ENCODE data around the gene NIFK. TPM values are rescaled to one million over a fixed set of nuclear protein-coding genes. Genes with fewer than 3 reads are reported as not detected.

Gene NIFK
- total and polyA plus RNA-seq, 3 donors from 2014 or later = 33.4 to 59.2 (median 51.5) TPM

GRCh38 chr2:121698318-121698930 is 38.3 kb downstream of the NIFK start:
- no peak for TF ChIP-seq CTCF (IDR thresholded peaks at IDR 0.05)
- no peak for TF ChIP-seq POLR2A (IDR thresholded peaks at IDR 0.05)
- no peaks in the 10 kb centered on the region for H3K27me3 ChIP-seq
- intact Hi-C loops (cut with DNase I; ENCODE audit: low total_unique reads) = no loop called here
- no peaks in the 10 kb centered on the region for H3K9me3 ChIP-seq
- H3K36me3 ChIP-seq (ENCODE audit: low read depth, missing control alignments) = no peaks in the 10 kb centered on the region
- 87 to 89% methylated on average over 10 to 11 of the region's 11 CpGs for WGBS, 2 donors
- peaks cover 12% of the 10 kb centered on the region for H3K4me1 ChIP-seq
- no peak overlapping the region for H3K27ac ChIP-seq
- H3K4me3 ChIP-seq = no peak overlapping the region
- DNase-seq = no peak

- Histone ChIP-seq H3K36me3 (ENCODE audit: low read depth, missing control alignments) (no peaks in the 10 kb centered on the region), H3K4me3 (no peak overlapping the region), H3K4me1 (peaks cover 12% of the 10 kb centered on the region), H3K27me3 (no peaks in the 10 kb centered on the region), H3K9me3 (no peaks in the 10 kb centered on the region), H3K27ac (no peak overlapping the region)
- TF ChIP-seq POLR2A (IDR thresholded peaks at IDR 0.05) (no peak), CTCF (IDR thresholded peaks at IDR 0.05) (no peak)
- no peak for DNase-seq
- 40 to 58% methylated on average over 4 of the region's 4 CpGs for WGBS, 2 donors
- intact Hi-C loops (cut with DNase I; ENCODE audit: low total_unique reads) = no loop called here
Measured at GRCh38 chr2:121697108-121697631, 39.5 kb downstream of the NIFK start.

- no peaks in the 10 kb centered on the region for H3K27me3 ChIP-seq
- no peak for TF ChIP-seq CTCF (IDR thresholded peaks at IDR 0.05)
- no peak for TF ChIP-seq POLR2A (IDR thresholded peaks at IDR 0.05)
- H3K27ac ChIP-seq = no peak overlapping the region
- no peaks in the 10 kb centered on the region for H3K9me3 ChIP-seq
- no peak overlapping the region for H3K4me3 ChIP-seq
- no peaks in the 10 kb centered on the region for H3K36me3 ChIP-seq (ENCODE audit: low read depth, missing control alignments)
- H3K4me1 ChIP-seq = peaks cover 12% of the 10 kb centered on the region
- intact Hi-C loops (cut with DNase I; ENCODE audit: low total_unique reads) = no loop called here
- 76 to 90% methylated on average over 7 of the region's 7 CpGs for WGBS, 2 donors
- DNase-seq = no peak
Measured at GRCh38 chr2:121696410-121696930, 40.2 kb downstream of the NIFK start.

GRCh38 chr2:121695171-121695451 is 41.6 kb downstream of the NIFK start:
- Histone ChIP-seq H3K4me3 (no peak overlapping the region), H3K27me3 (no peaks in the 10 kb centered on the region), H3K9me3 (no peaks in the 10 kb centered on the region), H3K27ac (no peak overlapping the region), H3K4me1 (peaks cover 12% of the 10 kb centered on the region), H3K36me3 (ENCODE audit: low read depth, missing control alignments) (no peaks in the 10 kb centered on the region)
- no peak for DNase-seq
- TF ChIP-seq POLR2A (IDR thresholded peaks at IDR 0.05) (no peak), CTCF (IDR thresholded peaks at IDR 0.05) (no peak)
- WGBS, 2 donors = 80 to 81% methylated on average over 2 of the region's 2 CpGs
- intact Hi-C loops (cut with DNase I; ENCODE audit: low total_unique reads) = no loop called here

Measured in testis (tissue), 3 donors.